Vagina (tissue), 2 donors: Measurements from ENCODE around the gene UGT2B10. TPM values are rescaled to one million over a fixed set of nuclear protein-coding genes. Genes with fewer than 3 reads are reported as not detected.

Source experiments
- DNase-seq, 2 donors: peaks; one replicate each; pipeline ENCODE4 v3.0.0-alpha.2; 2017; ENCODE audit errors: extremely low spot score in 2 of 2
- H3K27ac ChIP-seq: fragments of 200-600 bp; sonication (generic); one replicate; pipeline ENCODE4 v1.5.1; 2019
- H3K27me3 ChIP-seq: fragments of 200-600 bp; sonication (generic); one replicate; pipeline ENCODE4 v1.5.1; 2019
- H3K36me3 ChIP-seq, 2 donors: fragments of 200-600 bp; sonication (generic); one replicate each; pipeline ENCODE4 v1.5.1; 2017 to 2019
- H3K4me1 ChIP-seq: fragments of 200-600 bp; sonication (generic); one replicate; pipeline ENCODE4 v1.5.1; 2019
- H3K4me3 ChIP-seq, 2 donors: fragments of 200-600 bp; sonication (generic); 1 replicate in 1 of 2; 2 replicates in 1 of 2; pipeline ENCODE4 v1.5.1; 2016 to 2019
- H3K9me3 ChIP-seq: fragments of 200-600 bp; sonication (generic); one replicate; pipeline ENCODE4 v1.5.1; 2019
- POLR2A ChIP-seq, 2 donors: fragments of 450-650 bp; IDR thresholded peaks; one replicate each; pipeline ENCODE4 v1.6.1; 2017; ENCODE audit warnings: antibody characterized with exemption in 2 of 2, mild to moderate bottlenecking in 2 of 2, moderate library complexity in 2 of 2
- POLR2AphosphoS5 ChIP-seq, 2 donors: sonication (generic); formaldehyde crosslinking; IDR thresholded peaks; one replicate each; pipeline ENCODE4 v1.9.0; 2017; ENCODE audit warnings: antibody characterized with exemption in 2 of 2, mild to moderate bottlenecking in 2 of 2, low read depth in 1 of 2; ENCODE audit not compliant: insufficient read depth in 1 of 2
- intact Hi-C: fragments of 100-400 bp; cut with DNase I; formaldehyde crosslinking; loops from one replicate; pipeline ENCODE4 v1.15.1; 2023
- total RNA-seq: library from RNA; depleted of rRNA; stranded (reverse); fragments of >200 nt; gene quantifications from one replicate; pipeline ENCODE4 v1.2.3, GENCODE V29; 2016
- TF ChIP-seq, protein P1 (sequence below), 3 experiments: fragments of 450-650 bp in 2 of 3; fragments of 200-600 bp in 1 of 3; sonication (generic) in 1 of 3; IDR thresholded peaks; one replicate each; pipeline ENCODE4 v1.5.1; 2017 to 2019; ENCODE audit warnings: antibody characterized with exemption in 3 of 3, mild to moderate bottlenecking in 2 of 3, moderate library complexity in 2 of 3

Gene UGT2B10
- total RNA-seq, 1 donor from 2014 or later, result not detected

DNA sequence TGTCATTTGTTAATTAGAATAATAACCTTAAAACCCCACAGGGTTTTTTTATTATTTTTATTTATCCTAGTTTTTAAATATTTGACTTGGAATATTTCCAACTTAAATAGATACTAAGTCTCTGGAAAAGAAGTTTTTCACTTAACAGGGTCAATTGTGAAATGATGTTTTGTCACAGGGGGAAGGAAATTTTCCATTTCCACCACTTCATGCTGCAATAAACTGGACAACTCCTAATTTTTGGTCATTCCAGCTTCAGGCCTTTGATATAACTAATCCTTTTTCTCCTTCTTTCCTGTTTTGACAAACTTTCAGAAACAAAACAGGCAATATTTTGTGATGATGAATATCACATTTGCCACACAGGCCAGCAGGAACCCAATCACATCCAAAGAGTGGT is 45.3 kb downstream of the UGT2B10 start:
- DNase-seq, result no peak
- no peak overlapping the region for H3K4me3 ChIP-seq
- TF ChIP-seq, protein P1, sequence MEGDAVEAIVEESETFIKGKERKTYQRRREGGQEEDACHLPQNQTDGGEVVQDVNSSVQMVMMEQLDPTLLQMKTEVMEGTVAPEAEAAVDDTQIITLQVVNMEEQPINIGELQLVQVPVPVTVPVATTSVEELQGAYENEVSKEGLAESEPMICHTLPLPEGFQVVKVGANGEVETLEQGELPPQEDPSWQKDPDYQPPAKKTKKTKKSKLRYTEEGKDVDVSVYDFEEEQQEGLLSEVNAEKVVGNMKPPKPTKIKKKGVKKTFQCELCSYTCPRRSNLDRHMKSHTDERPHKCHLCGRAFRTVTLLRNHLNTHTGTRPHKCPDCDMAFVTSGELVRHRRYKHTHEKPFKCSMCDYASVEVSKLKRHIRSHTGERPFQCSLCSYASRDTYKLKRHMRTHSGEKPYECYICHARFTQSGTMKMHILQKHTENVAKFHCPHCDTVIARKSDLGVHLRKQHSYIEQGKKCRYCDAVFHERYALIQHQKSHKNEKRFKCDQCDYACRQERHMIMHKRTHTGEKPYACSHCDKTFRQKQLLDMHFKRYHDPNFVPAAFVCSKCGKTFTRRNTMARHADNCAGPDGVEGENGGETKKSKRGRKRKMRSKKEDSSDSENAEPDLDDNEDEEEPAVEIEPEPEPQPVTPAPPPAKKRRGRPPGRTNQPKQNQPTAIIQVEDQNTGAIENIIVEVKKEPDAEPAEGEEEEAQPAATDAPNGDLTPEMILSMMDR (IDR thresholded peaks at IDR 0.05), result no peak
- TF ChIP-seq POLR2A (IDR thresholded peaks at IDR 0.05) (no peak), POLR2AphosphoS5 (IDR thresholded peaks at IDR 0.05; ENCODE audit: insufficient read depth in 1 of 2, low read depth in 1 of 2) (no peak)
- H3K27me3 ChIP-seq, result no peaks in the 10 kb centered on the region
- H3K9me3 ChIP-seq, result no peaks in the 10 kb centered on the region
- intact Hi-C loops, result no loop called here
- H3K36me3 ChIP-seq, result no peaks in the 10 kb centered on the region
- H3K4me1 ChIP-seq, result no peaks in the 10 kb centered on the region
- no peak overlapping the region for H3K27ac ChIP-seq

DNA sequence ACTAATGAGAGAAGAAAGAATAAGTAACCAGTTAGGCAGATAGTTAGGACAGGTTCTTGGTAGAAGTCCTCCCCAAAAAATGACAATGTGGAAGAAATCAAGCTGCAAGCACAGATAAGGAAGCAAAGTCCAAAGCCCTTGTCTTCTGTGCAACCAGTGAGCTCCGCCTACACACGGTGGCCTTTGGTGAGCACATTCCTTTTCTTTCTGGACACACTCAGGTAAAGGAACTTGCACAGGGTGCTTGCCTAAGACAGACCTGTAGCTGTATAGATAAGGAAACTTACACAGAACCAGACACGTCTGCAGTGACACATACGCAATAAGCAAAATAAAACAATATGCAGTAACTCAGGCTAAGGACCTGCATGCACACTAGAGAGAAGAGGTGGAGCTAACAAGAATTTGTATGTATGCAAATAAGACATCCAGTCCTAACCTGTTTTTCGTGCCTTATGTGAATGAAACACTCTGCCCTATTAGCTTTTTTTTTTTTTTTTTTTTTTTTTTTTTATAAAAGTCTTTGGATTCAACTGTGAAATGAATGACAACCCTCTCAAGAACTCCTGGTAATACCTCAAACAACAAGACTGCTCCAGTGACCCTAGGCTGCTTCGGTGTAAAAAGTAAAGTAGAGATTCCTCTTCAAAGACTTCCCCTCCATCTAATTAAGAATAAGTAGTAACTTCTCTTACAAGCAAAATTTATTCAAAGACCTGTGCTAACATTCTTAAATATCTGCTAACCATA is 48.8 kb downstream of the UGT2B10 start:
- H3K4me1 ChIP-seq, result no peaks in the 10 kb centered on the region
- no peak overlapping the region for H3K4me3 ChIP-seq
- intact Hi-C loops, result no loop called here
- no peaks in the 10 kb centered on the region for H3K9me3 ChIP-seq
- TF ChIP-seq POLR2A (IDR thresholded peaks at IDR 0.05), result no peak
- TF ChIP-seq POLR2AphosphoS5 (IDR thresholded peaks at IDR 0.05; ENCODE audit: insufficient read depth in 1 of 2, low read depth in 1 of 2), result no peak
- TF ChIP-seq, protein P1 (IDR thresholded peaks at IDR 0.05), result no peak
- no peaks in the 10 kb centered on the region for H3K36me3 ChIP-seq
- DNase-seq, result no peak
- H3K27ac ChIP-seq, result no peak overlapping the region
- no peaks in the 10 kb centered on the region for H3K27me3 ChIP-seq

DNA sequence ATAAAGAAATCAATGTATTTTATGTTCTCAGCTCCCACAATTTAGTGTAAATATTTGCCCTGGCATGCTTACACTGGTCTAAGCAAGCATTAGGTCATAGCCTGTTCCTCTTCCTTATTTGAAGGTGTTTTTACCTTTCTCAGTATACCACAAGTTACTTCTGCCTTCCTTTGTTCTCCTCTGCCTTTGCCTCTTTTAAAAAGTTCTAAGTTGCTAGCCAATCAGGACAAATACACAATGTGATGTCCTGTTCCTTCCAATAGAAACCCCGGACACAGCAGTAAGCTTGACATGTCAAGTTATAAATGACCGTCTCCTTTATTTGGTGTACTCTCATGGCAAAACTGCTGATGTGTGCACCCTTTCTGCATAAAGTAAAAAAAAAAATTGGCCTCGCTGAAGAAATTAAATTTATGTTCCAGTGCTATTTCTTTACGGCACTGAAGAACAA is 49.4 kb downstream of the UGT2B10 start:
- DNase-seq, result no peak
- Histone ChIP-seq H3K36me3 (no peaks in the 10 kb centered on the region), H3K9me3 (no peaks in the 10 kb centered on the region), H3K4me1 (no peaks in the 10 kb centered on the region), H3K4me3 (no peak overlapping the region), H3K27ac (no peak overlapping the region), H3K27me3 (no peaks in the 10 kb centered on the region)
- no peak for TF ChIP-seq POLR2AphosphoS5 (IDR thresholded peaks at IDR 0.05; ENCODE audit: insufficient read depth in 1 of 2, low read depth in 1 of 2)
- TF ChIP-seq, protein P1 (IDR thresholded peaks at IDR 0.05), result no peak
- TF ChIP-seq POLR2A (IDR thresholded peaks at IDR 0.05), result no peak
- intact Hi-C loops, result no loop called here

DNA sequence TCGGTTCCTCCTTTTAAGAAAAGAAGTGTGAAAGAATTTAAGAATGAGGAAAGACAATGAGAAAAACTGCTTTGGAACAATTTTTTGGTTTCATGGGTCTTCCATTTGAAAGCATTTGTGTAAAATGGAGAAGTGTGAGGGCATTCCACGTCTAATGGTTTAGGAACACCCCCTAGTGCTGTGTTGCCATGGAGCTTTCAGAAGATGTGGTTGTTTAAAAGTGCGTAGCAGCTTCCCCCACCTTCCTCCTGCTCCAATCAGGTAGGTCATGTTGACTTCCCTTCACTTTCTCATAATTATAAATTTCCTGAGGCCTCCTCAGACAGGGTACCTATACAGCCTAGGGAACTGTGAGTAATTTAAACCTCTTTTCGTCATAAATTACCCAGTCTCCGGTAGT is 50.0 kb downstream of the UGT2B10 start:
- Histone ChIP-seq H3K4me3 (no peak overlapping the region), H3K4me1 (no peaks in the 10 kb centered on the region), H3K36me3 (no peaks in the 10 kb centered on the region), H3K9me3 (no peaks in the 10 kb centered on the region), H3K27me3 (no peaks in the 10 kb centered on the region), H3K27ac (no peak overlapping the region)
- TF ChIP-seq, protein P1 (IDR thresholded peaks at IDR 0.05), result no peak
- TF ChIP-seq POLR2A (IDR thresholded peaks at IDR 0.05) (no peak), POLR2AphosphoS5 (IDR thresholded peaks at IDR 0.05; ENCODE audit: insufficient read depth in 1 of 2, low read depth in 1 of 2) (no peak)
- no peak for DNase-seq
- intact Hi-C loops, result no loop called here

DNA sequence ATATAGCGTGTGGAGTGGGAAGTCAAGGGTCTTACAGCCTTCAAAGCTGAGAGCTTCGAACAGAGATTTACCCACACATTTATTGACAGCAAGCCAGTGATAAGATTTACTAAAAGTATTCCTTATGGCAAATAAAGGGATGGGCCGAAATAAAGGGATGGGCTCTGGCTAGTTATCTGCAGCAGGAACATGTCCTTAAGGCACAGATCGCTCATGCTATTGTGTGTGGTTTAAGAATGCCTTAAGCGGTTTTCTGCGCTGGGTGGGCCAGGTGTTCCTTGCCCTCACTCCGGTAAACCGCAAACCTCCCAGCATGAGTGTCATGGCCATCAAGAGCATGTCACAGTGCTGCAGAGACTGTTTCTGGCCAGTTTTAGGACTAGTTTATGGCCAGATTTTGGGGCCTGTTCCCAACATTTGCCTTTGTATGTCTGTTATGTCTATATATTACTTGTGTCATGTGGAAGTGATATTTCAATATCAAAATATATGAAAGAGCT is 53.5 kb downstream of the UGT2B10 start:
- H3K4me1 ChIP-seq, result no peaks in the 10 kb centered on the region
- H3K27ac ChIP-seq, result no peak overlapping the region
- H3K27me3 ChIP-seq, result no peaks in the 10 kb centered on the region
- no peak overlapping the region for H3K4me3 ChIP-seq
- DNase-seq, result no peak
- TF ChIP-seq POLR2A (IDR thresholded peaks at IDR 0.05), result no peak
- no peaks in the 10 kb centered on the region for H3K9me3 ChIP-seq
- intact Hi-C loops, result no loop called here
- H3K36me3 ChIP-seq, result no peaks in the 10 kb centered on the region
